Activated naive CD4-positive, alpha-beta T cell (primary cell): ENCODE data around the gene CCND1.
"Not testable (repeated sequence)": the region's sequence is repeated elsewhere in the genome, so short reads cannot be mapped to it uniquely, and the experiment has no call there.

Experiments
- DNase-seq, 4 experiments: peaks; one replicate each; lab custom pipeline; 2025; lab: John Stamatoyannopoulos, UW

The CCND1 gene

GRCh38 chr11:69667619-69668604 is 27.0 kb downstream of the CCND1 start:
- DNase-seq = no peak

DNA sequence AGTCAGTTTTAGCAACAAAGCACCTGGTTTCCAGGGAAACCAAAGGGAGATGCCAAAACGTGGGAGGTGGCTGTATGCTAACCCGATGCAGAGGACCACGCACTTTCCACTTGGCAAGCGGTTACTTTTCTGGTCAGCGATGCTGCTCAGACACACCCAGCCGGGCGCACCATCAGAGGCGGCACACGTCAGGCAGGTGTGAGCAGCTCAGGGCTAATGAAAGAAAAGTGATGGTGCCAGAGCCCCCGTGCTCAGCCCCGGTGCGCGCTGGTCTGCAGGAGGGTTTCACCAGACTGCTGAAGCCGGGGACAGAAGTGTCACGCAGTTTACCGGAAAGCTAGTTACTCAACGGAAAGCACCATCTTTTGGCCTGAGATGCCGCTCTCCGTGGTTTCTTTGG is 28.5 kb downstream of the CCND1 start:
- no peak for DNase-seq

GRCh38 chr11:69670158-69670845 is 29.3 kb downstream of the CCND1 start:
- DNase-seq = peak in 2 of 4 experiments; percentile 26 to 41

- DNase-seq = no peak
These were observed 30.9 kb downstream of the CCND1 start for GRCh38 chr11:69671734-69672465.

DNA sequence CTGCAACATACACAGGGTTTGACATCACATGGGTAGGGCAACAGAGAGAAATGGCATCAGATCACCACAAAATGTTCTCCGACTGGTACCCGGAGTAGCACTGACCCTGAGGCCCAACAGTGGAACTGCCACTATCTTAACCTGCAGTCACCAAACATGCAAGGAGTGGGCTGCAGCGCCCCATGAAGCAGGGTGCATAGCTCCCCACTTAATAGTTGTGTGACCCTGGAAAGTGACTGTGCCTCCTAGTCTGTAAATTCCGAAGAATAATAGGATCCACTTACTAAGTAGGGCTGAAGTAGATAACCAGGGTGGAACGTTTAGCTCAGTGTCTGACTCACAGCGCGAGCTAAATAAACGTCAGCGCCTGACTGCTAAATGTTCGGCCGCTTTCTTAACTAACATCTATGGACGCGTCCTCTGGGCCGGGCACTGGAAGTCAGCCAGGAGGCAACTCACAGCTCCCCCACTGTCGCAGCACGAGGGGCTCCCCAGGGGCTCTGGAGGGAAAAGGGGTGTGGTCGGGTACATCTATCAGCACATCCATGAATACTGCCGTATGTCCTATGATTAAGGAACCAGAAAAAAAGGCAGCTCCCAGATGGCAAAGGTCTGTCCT is 33.4 kb downstream of the CCND1 start:
- no peak for DNase-seq

GRCh38 chr11:69674886-69675714 is 34.1 kb downstream of the CCND1 start, which contains the start of gene LTO1:
Gene LTO1, minus strand, starts transcription at chr11:69675353. Its CDS starts 114 bp downstream, at chr11:69675239.
- DNase-seq = peak; percentile 90 to 96 (median 94)

DNA sequence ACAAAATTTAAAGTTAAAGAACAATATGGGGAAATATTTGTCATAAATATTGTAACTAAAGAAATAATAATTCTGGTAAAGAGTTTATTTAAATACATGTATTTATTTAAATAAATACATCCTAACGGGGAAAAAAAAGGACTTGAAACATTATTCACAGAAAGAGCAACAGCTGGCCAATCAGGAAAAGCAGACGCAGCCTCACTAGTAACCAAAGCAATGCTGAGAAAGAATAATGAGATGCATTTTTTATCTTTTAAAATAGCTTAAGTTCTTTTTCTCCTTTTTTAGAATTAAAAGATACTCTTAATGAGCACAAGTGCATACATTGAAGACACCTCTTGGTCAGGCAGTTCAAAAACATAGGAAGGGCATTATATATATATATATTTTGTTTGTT is 36.8 kb downstream of the CCND1 start:
- DNase-seq = no peak

DNA sequence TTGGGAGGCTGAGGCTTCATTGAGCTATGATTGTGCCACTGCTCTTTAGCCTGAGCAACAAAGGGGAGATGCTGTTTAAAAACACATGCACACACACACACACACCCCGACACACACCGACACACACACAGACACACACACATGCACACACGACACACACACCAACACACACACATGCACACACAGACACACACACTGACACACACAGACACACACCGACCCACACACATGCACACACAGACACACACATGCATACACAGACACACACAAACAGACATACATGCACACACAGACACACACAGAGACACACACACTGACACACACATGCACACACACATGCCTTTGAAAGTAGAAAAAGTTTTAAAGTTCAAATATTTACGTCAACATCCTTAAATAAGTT is 39.7 kb downstream of the CCND1 start:
- DNase-seq = no peak

- DNase-seq = no peak
These were observed 41.3 kb downstream of the CCND1 start for GRCh38 chr11:69682221-69682620.

GRCh38 chr11:69682681-69683326 is 41.8 kb downstream of the CCND1 start:
- no peak for DNase-seq

- no peak for DNase-seq
These were observed 42.9 kb downstream of the CCND1 start for GRCh38 chr11:69683764-69684333.

- DNase-seq = no peak
These were observed 43.7 kb downstream of the CCND1 start for GRCh38 chr11:69684651-69685050.

DNA sequence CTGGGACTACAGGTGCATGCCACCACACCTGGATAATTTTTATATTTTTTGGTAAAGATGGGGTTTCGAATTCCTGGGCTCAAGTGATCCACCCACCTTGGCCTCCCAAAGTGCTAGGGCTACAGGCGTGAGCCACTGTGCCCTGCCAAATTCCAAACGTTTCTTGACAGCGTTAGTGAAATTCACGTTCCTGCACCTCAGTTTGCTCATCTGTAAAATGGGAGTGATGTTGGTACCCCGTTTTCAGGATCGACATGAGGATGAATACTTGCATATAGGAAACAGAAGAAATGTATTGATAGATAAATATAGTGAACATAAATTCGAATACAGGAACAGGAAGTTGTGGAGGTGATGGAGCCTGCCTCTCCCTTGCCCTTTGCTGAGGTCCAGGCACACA is 44.4 kb downstream of the CCND1 start:
- DNase-seq = no peak

GRCh38 chr11:69686452-69686851 is 45.5 kb downstream of the CCND1 start:
- no peak for DNase-seq

- no peak for DNase-seq
These were observed 45.9 kb downstream of the CCND1 start for GRCh38 chr11:69686856-69687255.

DNA sequence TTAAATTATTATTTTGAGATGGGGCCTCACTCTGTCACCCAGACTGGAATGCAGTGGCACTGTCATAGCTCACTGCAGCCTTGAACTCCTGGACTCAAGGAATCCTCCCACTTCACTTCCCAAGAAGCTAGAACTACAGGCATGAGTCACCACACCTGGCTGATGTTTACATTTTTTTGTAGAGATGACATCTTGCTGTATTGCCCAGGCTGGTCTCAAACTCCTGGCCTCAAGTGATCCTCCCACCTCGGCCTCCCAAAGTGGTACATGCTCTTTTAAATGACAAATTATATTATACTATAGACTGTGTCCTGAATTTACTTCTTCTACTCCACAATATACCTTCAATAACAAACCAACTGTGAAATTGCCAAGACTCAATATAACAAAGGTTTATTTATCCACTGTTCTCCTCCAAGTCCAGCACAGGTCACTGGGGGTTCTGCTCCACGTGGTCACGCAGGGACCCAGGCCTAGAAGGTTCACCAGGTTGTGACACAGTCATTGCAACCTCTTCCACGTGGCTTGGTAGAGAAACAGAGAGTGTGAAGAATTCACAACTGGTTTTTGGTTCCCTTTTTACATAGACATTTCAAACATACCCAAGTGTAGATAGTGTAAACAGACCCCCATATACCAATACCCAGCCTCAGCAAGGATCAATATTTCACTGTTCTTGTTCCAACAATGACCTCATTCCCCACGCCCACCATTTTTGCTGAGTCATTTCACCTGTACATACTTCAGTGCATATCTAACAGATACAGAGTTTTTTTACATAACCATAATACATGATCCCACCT is 47.2 kb downstream of the CCND1 start:
- DNase-seq = not testable (repeated sequence)

DNA sequence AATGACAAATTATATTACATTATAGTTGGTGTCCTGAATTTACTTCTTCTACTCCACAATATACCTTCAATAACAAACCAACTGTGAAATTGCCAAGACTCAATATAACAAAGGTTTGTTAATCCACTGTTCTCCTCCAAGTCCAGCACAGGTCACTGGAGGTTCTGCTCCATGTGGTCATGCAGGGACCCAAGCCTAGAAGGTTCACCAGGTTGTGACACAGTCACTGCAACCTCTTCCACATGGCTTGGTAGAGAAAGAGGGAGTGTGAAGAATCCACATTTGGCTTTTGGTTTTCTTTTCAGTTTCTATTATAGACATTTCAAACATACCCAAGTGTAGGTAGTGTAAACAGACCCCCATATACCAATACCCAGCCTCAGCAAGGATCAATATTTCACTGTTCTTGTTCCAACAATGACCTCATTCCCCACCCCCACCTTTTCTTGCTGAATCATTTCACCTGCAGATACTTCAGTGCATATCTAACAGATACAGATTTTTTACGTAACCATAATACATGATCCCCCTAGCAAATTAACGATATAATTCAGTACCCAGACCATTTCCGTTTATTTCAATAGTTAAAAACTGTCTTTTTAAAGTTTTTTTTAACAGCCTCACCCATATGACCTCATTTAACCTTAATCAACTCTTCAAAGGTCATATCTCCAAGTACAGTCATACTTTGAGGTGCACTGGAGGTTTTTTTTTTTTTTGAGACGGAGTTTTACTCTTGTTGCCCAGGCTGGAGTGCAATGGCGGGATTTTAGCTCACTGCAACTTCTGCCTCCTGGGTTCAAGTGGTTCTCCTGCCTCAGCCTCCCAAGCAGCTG is 48.7 kb downstream of the CCND1 start:
- no peak for DNase-seq

- DNase-seq = no peak
These were observed 50.5 kb downstream of the CCND1 start for GRCh38 chr11:69691463-69691862.
